Measurements from ENCODE around the gene EYA2.

DNA sequence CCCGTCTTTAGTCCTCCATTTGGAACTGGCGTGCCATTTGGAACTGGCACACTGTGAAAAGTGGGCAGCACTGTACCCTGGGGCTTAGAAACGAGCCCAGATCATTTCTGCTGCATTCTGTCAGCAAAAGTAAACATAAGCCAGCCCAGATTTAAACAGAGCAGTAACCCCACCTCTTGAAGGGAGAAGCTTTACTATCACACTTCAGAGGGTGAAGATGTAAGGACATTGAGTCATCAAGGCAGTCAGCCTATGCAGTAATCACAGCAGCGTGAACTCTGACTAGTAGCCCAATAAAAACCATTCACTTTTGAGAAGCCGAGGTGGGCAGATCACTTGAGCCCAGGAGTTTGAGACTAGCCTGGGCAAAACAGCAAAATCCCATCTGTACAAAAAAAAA, 216.9 kb downstream of the EYA2 start:
- TF ChIP-seq, protein P1, sequence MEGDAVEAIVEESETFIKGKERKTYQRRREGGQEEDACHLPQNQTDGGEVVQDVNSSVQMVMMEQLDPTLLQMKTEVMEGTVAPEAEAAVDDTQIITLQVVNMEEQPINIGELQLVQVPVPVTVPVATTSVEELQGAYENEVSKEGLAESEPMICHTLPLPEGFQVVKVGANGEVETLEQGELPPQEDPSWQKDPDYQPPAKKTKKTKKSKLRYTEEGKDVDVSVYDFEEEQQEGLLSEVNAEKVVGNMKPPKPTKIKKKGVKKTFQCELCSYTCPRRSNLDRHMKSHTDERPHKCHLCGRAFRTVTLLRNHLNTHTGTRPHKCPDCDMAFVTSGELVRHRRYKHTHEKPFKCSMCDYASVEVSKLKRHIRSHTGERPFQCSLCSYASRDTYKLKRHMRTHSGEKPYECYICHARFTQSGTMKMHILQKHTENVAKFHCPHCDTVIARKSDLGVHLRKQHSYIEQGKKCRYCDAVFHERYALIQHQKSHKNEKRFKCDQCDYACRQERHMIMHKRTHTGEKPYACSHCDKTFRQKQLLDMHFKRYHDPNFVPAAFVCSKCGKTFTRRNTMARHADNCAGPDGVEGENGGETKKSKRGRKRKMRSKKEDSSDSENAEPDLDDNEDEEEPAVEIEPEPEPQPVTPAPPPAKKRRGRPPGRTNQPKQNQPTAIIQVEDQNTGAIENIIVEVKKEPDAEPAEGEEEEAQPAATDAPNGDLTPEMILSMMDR (conservative IDR thresholded peaks at IDR 0.05; ENCODE audit: low read length), result no peak
- TF ChIP-seq EZH2phosphoT487 (IDR thresholded peaks at IDR 0.05; ENCODE audit: borderline replicate concordance), result no peak

All from Loucy (cell line).